OCI-LY3 (cell line): ENCODE measurements around the gene BRI3.

ENCODE experiments used
- EZH2phosphoT487 ChIP-seq: fragments of 200-600 bp; shearing (Covaris generic); IDR thresholded peaks from 2 replicates; pipeline ENCODE4 v1.6.1; 2018; ENCODE audit warnings: antibody characterized with exemption, mixed run types, low read depth
- TF ChIP-seq, protein P1 (sequence below): fragments of 200-600, 300-600 bp; sonication (generic); IDR thresholded peaks from 2 replicates; pipeline ENCODE4 v1.5.1; 2014; ENCODE audit warnings: antibody characterized with exemption, low read length, low read depth

DNA sequence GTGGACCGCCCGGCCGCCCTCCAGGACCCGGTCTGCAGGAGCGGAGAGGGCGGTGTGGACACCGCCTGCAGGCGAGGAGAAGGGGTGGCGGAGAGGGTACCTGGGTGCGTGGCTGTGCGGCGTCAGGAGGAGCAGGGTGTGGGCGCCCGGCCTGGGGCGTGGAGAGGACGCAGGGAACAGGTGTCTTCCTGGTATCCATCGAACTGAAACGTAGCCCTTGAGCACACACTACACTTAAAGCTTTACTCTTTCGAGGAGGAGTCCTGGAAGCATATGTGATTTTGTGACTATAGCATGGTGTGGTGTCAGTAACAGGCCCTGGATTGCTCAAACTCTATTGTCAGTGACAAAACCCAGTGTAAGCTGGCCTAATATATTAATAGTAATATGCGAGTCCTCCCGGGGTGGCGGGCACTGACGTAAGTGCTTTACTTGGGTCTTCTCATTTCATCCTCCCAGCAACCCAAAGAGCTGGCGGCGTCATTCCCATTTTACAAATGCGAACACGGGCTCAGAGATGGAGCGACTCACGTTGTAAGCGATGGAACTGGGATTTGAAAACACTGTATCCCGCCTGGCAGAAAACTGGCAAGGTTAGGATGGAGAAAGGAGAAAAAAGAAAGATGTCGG lies 28.9 kb upstream of the BRI3 start:
- TF ChIP-seq, protein P1, sequence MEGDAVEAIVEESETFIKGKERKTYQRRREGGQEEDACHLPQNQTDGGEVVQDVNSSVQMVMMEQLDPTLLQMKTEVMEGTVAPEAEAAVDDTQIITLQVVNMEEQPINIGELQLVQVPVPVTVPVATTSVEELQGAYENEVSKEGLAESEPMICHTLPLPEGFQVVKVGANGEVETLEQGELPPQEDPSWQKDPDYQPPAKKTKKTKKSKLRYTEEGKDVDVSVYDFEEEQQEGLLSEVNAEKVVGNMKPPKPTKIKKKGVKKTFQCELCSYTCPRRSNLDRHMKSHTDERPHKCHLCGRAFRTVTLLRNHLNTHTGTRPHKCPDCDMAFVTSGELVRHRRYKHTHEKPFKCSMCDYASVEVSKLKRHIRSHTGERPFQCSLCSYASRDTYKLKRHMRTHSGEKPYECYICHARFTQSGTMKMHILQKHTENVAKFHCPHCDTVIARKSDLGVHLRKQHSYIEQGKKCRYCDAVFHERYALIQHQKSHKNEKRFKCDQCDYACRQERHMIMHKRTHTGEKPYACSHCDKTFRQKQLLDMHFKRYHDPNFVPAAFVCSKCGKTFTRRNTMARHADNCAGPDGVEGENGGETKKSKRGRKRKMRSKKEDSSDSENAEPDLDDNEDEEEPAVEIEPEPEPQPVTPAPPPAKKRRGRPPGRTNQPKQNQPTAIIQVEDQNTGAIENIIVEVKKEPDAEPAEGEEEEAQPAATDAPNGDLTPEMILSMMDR = no peak
- TF ChIP-seq EZH2phosphoT487 = no peak
